Activated effector memory CD4-positive, alpha-beta T cell treated with Interleukin-2 at 50 U/mL for 16 hours (primary cell): ENCODE measurements around the gene TRPM4.
"Not testable (repeated sequence)": the region's sequence is repeated elsewhere in the genome, so short reads cannot be mapped to it uniquely, and the experiment has no call there.

ENCODE experiments used
- DNase-seq: peaks from one replicate; pipeline ENCODE4 v3.0.0-alpha.2; 2020

Gene TRPM4

GRCh38 chr19:49194408-49194807 is 36.8 kb downstream of the TRPM4 start:
- no peak for DNase-seq

DNA sequence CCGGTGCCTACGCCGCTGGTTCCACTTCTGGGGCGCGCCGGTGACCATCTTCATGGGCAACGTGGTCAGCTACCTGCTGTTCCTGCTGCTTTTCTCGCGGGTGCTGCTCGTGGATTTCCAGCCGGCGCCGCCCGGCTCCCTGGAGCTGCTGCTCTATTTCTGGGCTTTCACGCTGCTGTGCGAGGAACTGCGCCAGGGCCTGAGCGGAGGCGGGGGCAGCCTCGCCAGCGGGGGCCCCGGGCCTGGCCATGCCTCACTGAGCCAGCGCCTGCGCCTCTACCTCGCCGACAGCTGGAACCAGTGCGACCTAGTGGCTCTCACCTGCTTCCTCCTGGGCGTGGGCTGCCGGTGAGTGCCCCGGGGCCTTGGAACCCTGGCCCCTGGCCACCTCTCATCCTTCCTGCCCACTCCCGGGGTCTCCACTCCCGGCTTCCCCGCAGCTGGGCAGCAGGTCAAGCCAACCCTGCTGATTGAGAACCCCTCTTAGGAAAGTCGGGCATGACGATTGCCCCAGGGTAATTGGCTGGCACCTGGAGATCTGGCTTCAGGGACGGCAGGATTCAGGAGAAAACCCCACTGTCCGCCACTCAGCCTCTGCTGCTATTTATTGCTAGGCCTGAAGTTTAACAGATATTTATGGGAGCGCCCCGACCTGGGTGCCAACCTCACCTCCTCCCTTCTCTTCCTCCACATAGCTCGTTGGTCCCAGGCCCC is 39.1 kb downstream of the TRPM4 start:
- DNase-seq = no peak

DNA sequence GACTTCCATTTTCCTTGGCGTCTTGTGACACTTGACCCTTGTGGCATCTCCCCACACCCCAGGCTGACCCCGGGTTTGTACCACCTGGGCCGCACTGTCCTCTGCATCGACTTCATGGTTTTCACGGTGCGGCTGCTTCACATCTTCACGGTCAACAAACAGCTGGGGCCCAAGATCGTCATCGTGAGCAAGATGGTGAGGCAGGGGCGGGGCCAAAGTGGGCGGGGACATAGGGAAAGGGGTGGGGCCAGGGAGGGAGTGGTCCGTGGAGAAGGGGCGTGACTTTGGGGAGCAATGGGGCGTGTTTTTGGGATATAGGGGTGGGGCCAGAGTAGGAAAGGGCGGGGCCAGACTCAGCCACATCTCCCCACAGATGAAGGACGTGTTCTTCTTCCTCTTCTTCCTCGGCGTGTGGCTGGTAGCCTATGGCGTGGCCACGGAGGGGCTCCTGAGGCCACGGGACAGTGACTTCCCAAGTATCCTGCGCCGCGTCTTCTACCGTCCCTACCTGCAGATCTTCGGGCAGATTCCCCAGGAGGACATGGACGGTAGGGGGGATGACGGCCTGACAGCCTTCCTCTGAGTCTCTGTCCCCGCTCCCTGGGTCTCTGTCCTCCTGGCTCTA is 42.8 kb downstream of the TRPM4 start:
- DNase-seq = no peak

DNA sequence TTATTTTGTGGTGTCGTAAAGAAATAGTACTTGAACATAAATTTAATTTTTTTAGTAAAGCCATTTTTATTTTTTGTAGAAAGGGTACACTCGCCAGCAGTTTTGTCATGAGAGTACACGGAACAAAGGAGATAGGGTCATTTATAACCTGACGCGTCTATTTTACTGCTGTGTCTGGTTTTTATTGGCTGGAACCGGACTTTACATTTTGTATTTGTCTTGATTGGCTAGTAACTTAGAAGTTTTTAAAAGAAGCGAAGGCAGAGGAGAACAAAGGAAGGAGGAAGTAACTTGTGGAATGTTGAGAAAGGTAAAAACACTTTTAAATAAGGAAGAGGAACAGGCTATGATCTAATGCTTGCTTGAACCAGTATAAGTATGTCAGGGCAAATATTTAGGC is 43.5 kb downstream of the TRPM4 start:
- no peak for DNase-seq

- DNase-seq = no peak
Observed at GRCh38 chr19:49205114-49205513, 47.5 kb downstream of the TRPM4 start.

- DNase-seq = not testable (repeated sequence)
Observed at GRCh38 chr19:49209502-49209901, 51.9 kb downstream of the TRPM4 start.

DNA sequence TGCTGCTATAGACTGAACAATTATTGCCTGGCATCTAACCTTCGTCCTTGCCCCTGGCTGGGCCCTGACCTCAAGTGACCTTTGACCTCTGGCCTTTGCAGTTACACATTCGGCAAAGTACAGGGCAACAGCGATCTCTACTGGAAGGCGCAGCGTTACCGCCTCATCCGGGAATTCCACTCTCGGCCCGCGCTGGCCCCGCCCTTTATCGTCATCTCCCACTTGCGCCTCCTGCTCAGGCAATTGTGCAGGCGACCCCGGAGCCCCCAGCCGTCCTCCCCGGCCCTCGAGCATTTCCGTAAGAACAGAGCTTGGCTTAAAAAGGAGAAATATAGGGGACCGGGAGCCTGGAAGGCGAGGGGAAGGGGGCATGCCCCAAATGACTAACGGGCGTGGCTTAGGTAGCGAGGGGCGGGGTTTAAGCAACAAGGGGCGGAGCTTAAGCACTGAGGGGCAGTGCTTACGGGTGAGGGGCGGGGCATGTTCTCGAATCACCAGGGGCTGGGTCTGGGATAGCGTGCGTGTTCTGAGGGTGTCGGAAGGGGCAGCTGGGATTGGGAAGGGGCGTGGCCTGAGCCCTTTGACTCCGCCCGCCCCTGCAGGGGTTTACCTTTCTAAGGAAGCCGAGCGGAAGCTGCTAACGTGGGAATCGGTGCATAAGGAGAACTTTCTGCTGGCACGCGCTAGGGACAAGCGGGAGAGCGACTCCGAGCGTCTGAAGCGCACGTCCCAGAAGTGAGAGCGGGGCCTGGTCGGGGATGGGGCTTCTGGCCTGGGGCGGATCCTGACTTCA is 52.7 kb downstream of the TRPM4 start:
- no peak for DNase-seq

GRCh38 chr19:49210901-49211451 is 53.4 kb downstream of the TRPM4 start:
- DNase-seq = no peak

- no peak for DNase-seq
Observed at GRCh38 chr19:49212016-49212701, 54.6 kb downstream of the TRPM4 start.

GRCh38 chr19:49213791-49214190 is 56.2 kb downstream of the TRPM4 start:
- DNase-seq = no peak

- no peak for DNase-seq
Observed at GRCh38 chr19:49214701-49215100, 57.1 kb downstream of the TRPM4 start.

DNA sequence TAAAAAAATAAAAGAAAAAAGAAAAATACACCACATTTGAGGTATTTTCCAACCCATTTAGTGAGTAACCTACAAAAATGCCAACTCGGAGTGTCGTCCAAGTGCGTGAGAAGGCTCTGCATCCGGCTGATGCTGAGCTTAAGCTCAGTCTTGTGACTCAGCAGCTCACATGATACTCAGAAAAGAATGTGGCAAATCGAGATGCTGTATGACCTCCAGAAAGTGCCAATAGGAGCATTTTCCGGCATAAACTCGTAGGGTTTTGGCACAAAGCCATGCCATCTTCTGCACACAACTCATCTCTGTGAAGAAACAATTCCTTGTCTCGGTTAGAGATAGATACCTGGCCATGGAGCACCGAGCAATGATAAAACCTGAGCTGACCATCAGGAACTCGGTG is 58.5 kb downstream of the TRPM4 start:
- no peak for DNase-seq

DNA sequence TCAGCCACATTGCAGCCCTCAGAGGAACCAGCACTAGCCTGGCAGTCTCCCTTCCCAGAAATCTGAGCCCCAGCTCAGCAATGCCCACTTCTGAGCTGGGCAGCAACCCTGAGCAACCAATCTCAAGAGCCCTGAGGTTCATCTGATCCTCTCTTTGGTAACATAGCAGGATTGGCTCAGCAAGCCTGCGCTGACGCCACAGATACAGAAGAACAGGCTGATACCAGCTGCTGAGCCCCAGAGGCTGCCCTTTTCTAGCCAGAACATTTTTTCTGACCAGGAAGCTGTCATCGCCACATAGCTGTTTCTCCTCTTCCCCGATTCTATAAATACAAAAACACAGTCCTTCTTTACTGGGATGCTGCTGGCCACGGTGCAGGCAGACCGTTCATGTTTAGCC is 59.8 kb downstream of the TRPM4 start:
- no peak for DNase-seq

DNA sequence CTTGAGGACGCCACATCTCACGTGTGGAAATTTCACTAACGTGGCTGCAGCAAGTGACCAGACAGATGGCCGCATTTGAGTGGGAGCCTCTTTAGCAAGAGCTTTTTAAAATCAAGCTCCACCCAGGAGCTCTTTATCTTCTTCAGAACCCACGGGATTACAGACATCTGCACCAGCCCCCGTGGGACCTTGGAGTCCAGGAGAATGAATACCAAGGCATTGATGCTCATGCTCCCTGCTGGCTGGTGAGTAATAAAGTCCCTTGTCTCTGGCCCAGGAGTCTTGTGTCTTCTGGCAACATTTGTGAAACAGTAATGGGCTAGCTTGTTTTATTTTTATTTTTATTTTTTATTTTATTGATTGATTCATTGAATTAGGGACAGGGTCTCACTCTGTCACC is 64.4 kb downstream of the TRPM4 start:
- no peak for DNase-seq

GRCh38 chr19:49222528-49222927 is 64.9 kb downstream of the TRPM4 start:
- no peak for DNase-seq

DNA sequence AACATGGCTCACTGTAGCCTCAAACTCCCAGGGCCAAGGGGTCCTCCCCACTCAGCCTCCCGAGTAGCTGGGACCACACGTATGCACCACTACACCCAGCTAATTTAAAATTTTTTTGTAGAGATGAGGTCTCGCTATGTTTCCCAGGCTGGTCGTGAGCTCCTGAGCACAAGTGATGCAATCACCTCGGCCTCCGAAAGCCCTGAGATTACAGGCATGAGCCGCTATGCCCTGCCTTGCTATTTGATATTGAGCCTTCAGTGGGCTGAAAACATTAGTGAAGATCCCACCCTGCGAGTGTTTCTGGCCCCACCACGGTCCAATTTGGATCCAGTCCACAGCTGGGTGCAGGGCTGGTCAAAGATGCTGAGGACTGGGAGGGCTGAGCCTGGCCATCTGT is 65.9 kb downstream of the TRPM4 start:
- DNase-seq = no peak

DNA sequence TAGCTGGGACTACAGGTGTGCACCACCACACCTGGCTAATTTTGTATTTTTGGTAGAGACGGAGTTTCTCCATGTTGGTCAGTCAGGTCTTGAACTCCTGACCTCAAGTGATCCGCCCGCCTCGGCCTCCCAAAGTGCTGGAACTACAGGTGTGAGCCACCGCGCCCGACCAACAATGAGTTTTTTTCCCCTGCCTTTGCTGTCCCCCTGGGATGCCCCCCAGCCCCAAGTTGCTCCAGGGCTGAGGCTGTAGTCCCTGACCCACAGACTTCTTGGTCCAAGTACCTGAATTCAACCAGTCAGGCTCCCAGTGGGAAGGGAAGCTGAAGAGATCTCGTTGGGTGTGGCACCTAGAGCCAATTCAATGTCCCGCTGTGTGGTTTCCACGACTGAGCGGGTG is 66.8 kb downstream of the TRPM4 start:
- DNase-seq = not testable (repeated sequence)

- DNase-seq = no peak
Observed at GRCh38 chr19:49224879-49225278, 67.3 kb downstream of the TRPM4 start.

GRCh38 chr19:49229416-49229815 is 71.8 kb downstream of the TRPM4 start:
- DNase-seq = no peak

- peak; percentile 12 for DNase-seq
Observed at GRCh38 chr19:49231389-49231788, 73.8 kb downstream of the TRPM4 start.

GRCh38 chr19:49231804-49232203 is 74.2 kb downstream of the TRPM4 start:
- DNase-seq = no peak

DNA sequence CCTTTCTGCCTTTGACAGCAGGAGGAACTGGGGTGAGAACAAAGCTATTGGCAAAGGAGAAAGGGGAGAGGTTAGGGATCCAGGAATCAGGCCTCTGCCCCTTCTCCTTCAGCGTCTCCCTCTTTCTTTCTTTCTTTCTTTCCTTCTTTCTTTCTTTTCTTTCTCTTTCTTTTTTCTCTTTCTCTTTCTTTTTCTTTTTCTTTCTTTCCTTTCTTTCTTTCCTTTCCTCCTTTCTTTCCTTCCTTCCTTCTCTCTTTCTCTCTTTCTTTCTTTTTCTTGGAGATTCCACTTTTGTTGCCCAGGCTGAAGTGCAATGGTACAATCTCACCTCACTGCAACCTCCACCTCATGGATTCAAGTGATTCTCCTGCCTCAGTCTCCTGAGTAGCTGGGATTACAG is 75.6 kb downstream of the TRPM4 start:
- no peak for DNase-seq

DNA sequence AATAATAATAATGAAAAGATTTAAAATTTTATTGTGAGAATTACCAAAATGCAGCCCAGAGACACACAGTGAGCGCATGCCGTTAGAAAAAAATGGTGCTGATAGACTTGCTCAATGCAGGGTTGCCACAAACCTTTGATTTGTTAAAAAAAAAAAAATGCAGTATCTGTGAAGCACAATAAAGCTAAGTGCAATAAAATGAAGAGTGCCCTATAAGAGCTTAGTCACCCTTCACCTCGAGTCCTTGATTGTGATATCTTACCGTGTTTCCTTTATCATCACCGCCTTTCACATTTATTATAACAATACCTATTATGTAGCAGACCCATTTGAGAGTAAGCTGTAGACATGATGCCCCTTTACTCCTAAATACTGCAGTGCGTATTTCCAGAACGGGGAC is 84.2 kb downstream of the TRPM4 start:
- no peak for DNase-seq
